DLD1 (cell line): Measurements from ENCODE around the gene NUP50.

Experiments used
- in situ Hi-C: cut with HindIII; loops from 2 replicates; pipeline ENCODE4 v1.10.0; 2017; ENCODE audit warnings: low sequenced_read_pairs

The NUP50 gene

DNA sequence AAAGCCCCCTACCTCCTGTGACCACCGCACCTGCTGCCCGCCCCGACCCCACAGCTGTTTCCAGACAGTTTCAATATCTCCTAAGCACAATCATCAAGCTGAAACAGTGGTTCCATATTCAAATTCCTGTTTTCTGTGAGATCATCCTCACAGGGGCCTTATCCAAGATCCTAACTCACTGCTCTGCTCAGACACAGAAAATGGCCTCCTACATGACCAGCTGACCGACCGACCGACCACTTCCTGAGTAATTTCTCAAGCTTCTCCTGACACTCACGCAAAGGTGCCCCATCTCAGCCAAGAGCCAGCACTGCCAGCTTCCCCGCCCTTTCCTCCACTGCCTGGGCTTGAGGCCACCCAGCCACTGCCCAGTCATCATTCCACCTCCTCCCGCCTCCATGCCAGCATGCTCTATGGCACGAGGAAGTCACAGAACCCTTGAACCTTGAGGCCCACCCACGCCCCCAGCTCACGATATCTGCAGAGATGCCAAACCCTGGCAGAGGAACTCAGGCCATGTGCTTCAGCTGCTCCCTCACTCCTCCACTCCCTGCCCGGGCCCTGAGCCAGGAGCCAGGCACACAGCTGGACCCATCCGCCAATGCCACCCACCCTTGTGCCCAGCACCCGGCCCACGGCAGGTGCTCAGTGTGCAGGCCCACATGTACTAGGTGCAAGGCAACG, 62.9 kb downstream of the NUP50 start:
- in situ Hi-C loops: no loop called here

GRCh38 chr22:45227645-45228400, 64.1 kb downstream of the NUP50 start:
- in situ Hi-C loops: no loop called here

GRCh38 chr22:45228401-45228754, 64.7 kb downstream of the NUP50 start:
- in situ Hi-C loops: no loop called here

DNA sequence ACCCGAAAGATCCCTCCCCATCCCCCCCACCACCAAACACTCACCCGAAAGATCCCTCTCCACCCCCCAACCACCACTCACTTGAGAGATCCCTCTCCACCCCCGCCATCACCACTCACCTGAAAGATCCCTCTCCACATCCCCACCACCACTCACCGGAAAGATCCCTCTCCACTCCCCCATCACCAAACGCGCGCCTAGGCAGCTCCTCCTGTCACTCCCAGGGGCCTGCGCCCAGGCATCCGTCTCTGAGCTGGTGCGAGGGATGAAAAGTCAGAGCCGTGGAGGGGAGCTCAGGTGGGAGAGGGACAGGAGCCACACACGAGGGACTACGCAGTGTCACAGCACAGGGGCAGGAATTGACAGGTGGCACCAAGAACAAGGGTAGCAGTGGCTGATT, 65.5 kb downstream of the NUP50 start:
- in situ Hi-C loops: no loop called here

GRCh38 chr22:45230026-45230721, 66.4 kb downstream of the NUP50 start:
- in situ Hi-C loops: no loop called here

- in situ Hi-C loops: no loop called here
These were observed 67.6 kb downstream of the NUP50 start for GRCh38 chr22:45231293-45231692.

DNA sequence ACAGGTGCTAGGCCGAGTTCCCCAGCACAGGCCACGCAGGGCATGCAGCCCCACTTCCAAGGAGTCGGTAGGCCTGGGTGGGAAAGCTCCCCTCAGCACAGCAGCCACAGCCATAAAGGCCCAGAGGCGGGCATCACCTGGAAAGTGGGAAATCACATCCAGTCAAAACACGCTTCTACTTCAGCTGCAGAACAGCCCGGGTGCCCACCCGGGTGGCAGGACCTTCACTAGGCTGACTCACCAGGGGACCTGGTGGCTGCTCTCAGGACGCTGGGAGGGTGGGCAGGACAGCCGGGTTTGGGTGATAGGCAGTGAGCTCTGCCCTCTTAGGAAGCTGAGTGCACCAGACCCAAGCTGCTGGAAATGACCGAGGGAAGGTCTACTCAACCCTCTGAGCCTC, 69.7 kb downstream of the NUP50 start:
- in situ Hi-C loops: no loop called here

DNA sequence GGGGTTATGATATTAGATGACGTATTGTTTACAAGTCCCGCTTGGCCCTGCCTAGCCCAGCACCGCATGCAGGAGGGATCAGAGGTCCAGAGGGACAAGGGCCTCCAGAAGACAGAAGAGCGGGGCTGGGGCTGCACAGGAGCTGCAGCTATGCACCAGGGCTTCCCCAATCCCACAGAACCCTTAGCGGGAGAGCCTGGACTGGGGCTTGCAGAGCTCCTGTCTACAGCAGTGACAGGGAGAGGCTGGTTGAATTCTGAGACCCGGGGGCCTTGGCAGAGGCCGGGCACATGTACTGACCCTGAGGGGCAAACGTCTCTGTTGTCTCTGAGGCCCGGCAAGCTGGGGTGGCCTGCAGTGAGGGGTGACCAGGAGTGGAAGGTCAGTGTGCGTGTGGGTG, 70.1 kb downstream of the NUP50 start:
- in situ Hi-C loops: no loop called here

DNA sequence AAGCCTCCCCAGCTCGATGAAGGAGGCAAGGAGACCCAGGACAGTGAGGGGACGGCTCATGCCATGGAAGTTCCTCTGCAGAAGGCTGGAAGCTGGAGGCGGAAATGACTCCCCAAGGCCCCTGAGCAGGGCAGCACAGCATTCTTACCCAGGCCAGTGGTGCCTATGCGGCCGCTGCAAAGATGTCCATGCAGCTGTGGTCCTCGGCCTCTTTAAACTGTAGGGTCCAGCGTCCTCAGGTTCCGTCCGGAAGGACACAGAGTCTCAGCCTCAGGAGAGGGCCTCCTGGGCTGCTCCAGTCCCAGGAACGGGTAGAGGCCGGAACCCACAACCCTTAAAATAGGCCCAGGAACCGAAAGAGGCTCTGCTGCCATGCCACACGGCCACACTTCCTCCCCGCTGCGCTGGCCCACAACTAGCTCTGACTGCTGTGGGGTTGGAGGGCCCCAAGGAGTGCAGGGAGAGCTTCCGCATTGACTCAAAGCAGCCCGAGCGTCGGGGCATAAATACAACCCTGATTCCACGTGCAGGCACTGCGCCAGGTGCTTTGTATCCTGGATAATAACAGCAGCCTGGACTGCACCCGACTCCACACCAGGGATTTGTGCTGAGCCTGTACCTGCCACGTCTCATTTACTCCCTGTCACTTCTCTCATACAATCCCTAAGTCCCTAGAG, 71.5 kb downstream of the NUP50 start:
- in situ Hi-C loops: no loop called here

GRCh38 chr22:45235851-45236342, 72.2 kb downstream of the NUP50 start:
- in situ Hi-C loops: no loop called here

DNA sequence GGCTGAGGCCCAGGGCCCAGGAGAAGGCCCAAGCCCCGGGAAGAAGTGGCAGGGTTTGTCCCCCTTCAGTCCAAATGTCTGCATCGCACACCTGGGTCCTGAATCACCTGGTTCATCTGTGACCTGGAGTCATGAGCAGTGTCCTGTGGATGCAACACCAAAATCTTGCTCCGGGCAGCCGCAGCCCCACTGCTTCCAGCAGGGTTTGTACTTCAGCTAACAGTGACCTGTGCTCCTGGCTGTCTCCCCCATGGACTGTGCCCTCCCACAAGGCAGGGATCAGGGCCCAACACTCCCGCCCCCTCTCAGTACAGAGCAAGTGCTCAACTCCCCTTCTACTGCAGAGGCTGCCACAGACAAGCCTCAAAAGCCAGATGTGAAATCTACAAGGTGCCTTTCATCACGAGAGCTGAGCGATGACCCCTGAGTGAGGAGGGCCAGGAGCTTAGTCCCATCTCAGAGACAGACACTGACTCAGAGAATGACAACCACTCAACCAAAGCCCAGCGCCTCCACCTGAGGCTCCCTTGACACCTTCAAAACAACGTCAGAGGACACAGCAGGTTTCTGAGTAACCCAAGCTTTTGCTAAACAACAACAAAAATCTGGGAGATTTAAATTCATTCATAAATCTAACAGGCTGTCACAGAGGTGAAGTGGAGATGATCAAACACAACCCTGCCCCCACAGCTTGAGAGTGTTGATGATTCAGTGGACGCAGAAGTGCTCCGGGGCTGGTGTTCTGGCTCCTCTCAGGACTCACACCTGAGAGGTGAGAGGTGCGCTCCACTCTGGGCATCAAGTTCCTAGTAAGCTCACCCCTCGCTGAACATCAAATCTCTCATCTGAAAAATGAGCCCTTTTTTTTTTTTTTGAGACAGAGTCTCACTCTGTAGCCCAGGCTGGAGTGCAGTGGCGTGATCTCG, 73.6 kb downstream of the NUP50 start:
- in situ Hi-C loops: no loop called here
